Measurements from ENCODE around the gene DACH1.

Gene DACH1

GRCh38 chr13:71618159-71618558 lies 248.8 kb downstream of the DACH1 start:
- DNase-seq = no peak

- no peak for DNase-seq
Measured at GRCh38 chr13:71617265-71617664, 249.7 kb downstream of the DACH1 start.

- no peak for DNase-seq
Measured at GRCh38 chr13:71613066-71613745, 253.8 kb downstream of the DACH1 start.

GRCh38 chr13:71611292-71611691 lies 255.7 kb downstream of the DACH1 start:
- no peak for DNase-seq

GRCh38 chr13:71610876-71611275 lies 256.1 kb downstream of the DACH1 start:
- DNase-seq = no peak

- DNase-seq = no peak
Measured at GRCh38 chr13:71609271-71609670, 257.7 kb downstream of the DACH1 start.

GRCh38 chr13:71607575-71607974 lies 259.4 kb downstream of the DACH1 start:
- DNase-seq = no peak

- no peak for DNase-seq
Measured at GRCh38 chr13:71606818-71607217, 260.2 kb downstream of the DACH1 start.

GRCh38 chr13:71605744-71606143 lies 261.3 kb downstream of the DACH1 start:
- no peak for DNase-seq

- DNase-seq = no peak
Measured at GRCh38 chr13:71603255-71603654, 263.7 kb downstream of the DACH1 start.

GRCh38 chr13:71602344-71602743 lies 264.7 kb downstream of the DACH1 start:
- no peak for DNase-seq

GRCh38 chr13:71597150-71597549 lies 269.9 kb downstream of the DACH1 start:
- no peak for DNase-seq

- DNase-seq = no peak
Measured at GRCh38 chr13:71596116-71596515, 270.9 kb downstream of the DACH1 start.

- no peak for DNase-seq
Measured at GRCh38 chr13:71593566-71593965, 273.4 kb downstream of the DACH1 start.

- no peak for DNase-seq
Measured at GRCh38 chr13:71591374-71591773, 275.6 kb downstream of the DACH1 start.

- DNase-seq = no peak
Measured at GRCh38 chr13:71590654-71591148, 276.3 kb downstream of the DACH1 start.

- DNase-seq = no peak
Measured at GRCh38 chr13:71589032-71589431, 278.0 kb downstream of the DACH1 start.

- DNase-seq = no peak
Measured at GRCh38 chr13:71587817-71588216, 279.2 kb downstream of the DACH1 start.

- no peak for DNase-seq
Measured at GRCh38 chr13:71587193-71587592, 279.8 kb downstream of the DACH1 start.

GRCh38 chr13:71583581-71583980 lies 283.4 kb downstream of the DACH1 start:
- DNase-seq = no peak

GRCh38 chr13:71580614-71581013 lies 286.4 kb downstream of the DACH1 start:
- no peak for DNase-seq

GRCh38 chr13:71578048-71578447 lies 289.0 kb downstream of the DACH1 start:
- DNase-seq = no peak

GRCh38 chr13:71577127-71577526 lies 289.9 kb downstream of the DACH1 start:
- no peak for DNase-seq

GRCh38 chr13:71576571-71576970 lies 290.4 kb downstream of the DACH1 start:
- no peak for DNase-seq

GRCh38 chr13:71546881-71547280 lies 320.1 kb downstream of the DACH1 start:
- no peak for DNase-seq
